ENCODE data around the gene B4GALNT1. TPM values are rescaled to one million over a fixed set of nuclear protein-coding genes. Genes with fewer than 3 reads are reported as not detected.
"Not testable (repeated sequence)": the region's sequence is repeated elsewhere in the genome, so short reads cannot be mapped to it uniquely, and the experiment has no call there.

The B4GALNT1 gene
- total RNA-seq, 4 donors from 2014 or later, result 0.18 to 0.56 (median 0.23) TPM

DNA sequence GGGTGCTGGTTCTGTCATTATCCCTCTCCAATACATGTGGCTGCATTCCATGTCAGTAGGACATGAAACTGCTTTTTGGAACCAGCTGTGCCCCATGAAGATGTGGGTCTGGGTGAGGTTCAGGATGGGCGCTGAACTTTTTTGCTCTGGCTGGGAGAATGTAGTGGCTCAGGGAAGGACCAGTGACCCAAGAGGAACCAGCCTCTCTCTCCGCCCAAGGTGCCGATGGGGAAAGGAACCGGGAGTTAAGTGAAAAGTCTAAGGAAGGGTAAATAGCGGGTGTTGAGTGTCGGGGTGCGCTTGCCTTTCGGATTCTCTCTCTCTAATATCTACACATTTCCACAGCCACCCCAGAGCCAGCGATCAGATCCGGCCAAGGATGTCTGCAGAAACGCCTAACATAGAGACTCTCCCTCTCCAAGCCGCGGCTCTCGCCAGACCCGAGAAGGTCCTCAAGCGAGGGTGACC lies 14.0 kb downstream of the B4GALNT1 start:
- H3K4me3 ChIP-seq, result peak overlapping the region in 2 of 4 donors; percentile 4 to 40
- peaks cover 16 to 94% (median 23%) of the 10 kb centered on the region in 4 donors for H3K27me3 ChIP-seq
- H3K9me3 ChIP-seq, result no peaks in the 10 kb centered on the region
- 58 to 70% methylated on average over 14 of the region's 16 CpGs for WGBS, 2 donors
- peaks cover 0 to 12% (median 0%) of the 10 kb centered on the region in 3 donors for H3K36me3 ChIP-seq
- no peak overlapping the region for H3K27ac ChIP-seq
- no peak for DNase-seq
- H3K4me1 ChIP-seq, result peaks cover 11 to 52% (median 22%) of the 10 kb centered on the region in 3 donors
- intact Hi-C loops (cut with DNase I), result no loop called here
- TF ChIP-seq CTCF (IDR thresholded peaks at IDR 0.05) (no peak), POLR2A (IDR thresholded peaks at IDR 0.05) (no peak)

DNA sequence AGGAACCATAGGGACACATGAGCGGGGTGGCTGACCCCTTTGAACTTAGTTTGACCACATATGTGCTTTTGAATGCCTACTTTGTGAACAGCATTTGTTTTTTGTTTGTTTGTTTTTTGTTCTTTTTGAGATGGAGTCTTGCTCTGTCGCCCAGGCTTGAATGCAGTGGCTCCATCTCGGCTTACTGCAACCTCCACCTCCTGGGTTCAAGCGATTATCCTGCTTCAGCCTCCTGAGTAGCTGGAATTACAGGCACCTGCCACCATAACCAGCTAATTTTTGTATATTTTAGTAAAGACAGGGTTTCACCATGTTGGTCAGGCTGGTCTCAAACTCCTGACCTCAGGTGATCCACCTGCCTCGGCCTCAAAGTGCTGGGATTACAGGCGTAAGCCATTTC lies 14.6 kb downstream of the B4GALNT1 start:
- H3K4me3 ChIP-seq; DNase-seq; H3K27ac ChIP-seq; H3K9me3 ChIP-seq; intact Hi-C loops (cut with DNase I): not testable (repeated sequence)
- peaks cover 11 to 57% (median 22%) of the 10 kb centered on the region in 3 donors for H3K4me1 ChIP-seq
- H3K36me3 ChIP-seq, result peaks cover 0 to 12% (median 0%) of the 10 kb centered on the region in 3 donors
- H3K27me3 ChIP-seq, result peaks cover 16 to 94% (median 23%) of the 10 kb centered on the region in 4 donors
- WGBS, 2 donors, result 93 to 95% methylated on average over 5 to 6 of the region's 6 CpGs

DNA sequence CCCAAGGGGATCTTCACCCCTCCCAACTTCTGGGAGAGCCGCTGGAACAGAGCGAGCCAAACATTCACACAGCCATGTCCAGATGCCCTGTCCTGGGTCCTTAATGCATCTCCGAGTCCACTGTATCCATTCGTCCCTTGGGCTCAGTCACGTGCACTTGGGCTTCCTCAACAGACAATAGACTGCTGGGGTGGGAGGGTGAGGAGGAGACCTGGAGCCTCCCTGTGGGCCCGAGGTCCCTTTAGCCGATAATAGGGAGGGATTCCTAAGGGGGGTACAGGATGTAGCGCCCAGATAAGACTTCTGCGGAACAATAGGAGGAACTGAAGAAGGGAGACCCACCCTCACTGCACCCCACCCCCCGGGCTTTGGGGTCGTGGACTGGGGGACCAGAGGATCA lies 15.1 kb downstream of the B4GALNT1 start:
- intact Hi-C loops (cut with DNase I), result no loop called here
- no peak overlapping the region for H3K27ac ChIP-seq
- H3K4me1 ChIP-seq, result peaks cover 11 to 62% (median 22%) of the 10 kb centered on the region in 3 donors
- TF ChIP-seq CTCF (IDR thresholded peaks at IDR 0.05) (no peak), POLR2A (IDR thresholded peaks at IDR 0.05) (no peak)
- H3K36me3 ChIP-seq, result peaks cover 0 to 12% (median 0%) of the 10 kb centered on the region in 3 donors
- no peak for DNase-seq
- no peaks in the 10 kb centered on the region for H3K9me3 ChIP-seq
- H3K27me3 ChIP-seq, result peaks cover 16 to 94% (median 23%) of the 10 kb centered on the region in 4 donors
- 56 to 60% methylated on average over 6 to 9 of the region's 11 CpGs for WGBS, 2 donors
- H3K4me3 ChIP-seq, result no peak overlapping the region

GRCh38 chr12:57616383-57617101 lies 16.5 kb downstream of the B4GALNT1 start:
- Histone ChIP-seq H3K27me3 (peaks cover 14 to 94% (median 19%) of the 10 kb centered on the region in 4 donors), H3K27ac (no peak overlapping the region), H3K36me3 (peaks cover 0 to 12% (median 0%) of the 10 kb centered on the region in 3 donors), H3K4me3 (no peak overlapping the region), H3K9me3 (no peaks in the 10 kb centered on the region), H3K4me1 (peaks cover 12 to 69% (median 17%) of the 10 kb centered on the region in 3 donors)
- no peak for TF ChIP-seq CTCF (IDR thresholded peaks at IDR 0.05)
- TF ChIP-seq POLR2A (IDR thresholded peaks at IDR 0.05), result no peak
- intact Hi-C loops (cut with DNase I), result no loop called here
- DNase-seq, result no peak
- 72 to 94% methylated on average over 2 to 3 of the region's 3 CpGs for WGBS, 2 donors

GRCh38 chr12:57615637-57616036 lies 17.4 kb downstream of the B4GALNT1 start:
- intact Hi-C loops (cut with DNase I), result no loop called here
- Histone ChIP-seq H3K27me3 (peaks cover 6 to 94% (median 10%) of the 10 kb centered on the region in 4 donors), H3K36me3 (peaks cover 0 to 12% (median 0%) of the 10 kb centered on the region in 3 donors), H3K27ac (no peak overlapping the region), H3K9me3 (no peaks in the 10 kb centered on the region), H3K4me1 (peaks cover 10 to 69% (median 13%) of the 10 kb centered on the region in 3 donors), H3K4me3 (no peak overlapping the region)
- DNase-seq, result no peak
- 78 to 84% methylated on average over 3 of the region's 5 CpGs for WGBS, 2 donors
- TF ChIP-seq POLR2A (IDR thresholded peaks at IDR 0.05) (no peak), CTCF (IDR thresholded peaks at IDR 0.05) (no peak)

Measured in esophagus squamous epithelium (tissue), 5 donors.